ENCODE data around the gene SCARF2.
"Not testable (repeated sequence)": the region's sequence is repeated elsewhere in the genome, so short reads cannot be mapped to it uniquely, and the experiment has no call there.

Gene SCARF2

GRCh38 chr22:20427104-20427944, 10.3 kb downstream of the SCARF2 start:
- no peak for DNase-seq (ENCODE audit: low spot score)

- DNase-seq (ENCODE audit: low spot score): no peak
Measured at GRCh38 chr22:20426259-20426615, 11.4 kb downstream of the SCARF2 start.

GRCh38 chr22:20425566-20426258, 11.9 kb downstream of the SCARF2 start:
- no peak for DNase-seq (ENCODE audit: low spot score)

GRCh38 chr22:20424932-20425565, 12.6 kb downstream of the SCARF2 start:
- DNase-seq (ENCODE audit: low spot score): no peak

- DNase-seq (ENCODE audit: low spot score): no peak
Measured at GRCh38 chr22:20424568-20424931, 13.1 kb downstream of the SCARF2 start.

GRCh38 chr22:20423906-20424551, 13.6 kb downstream of the SCARF2 start:
- DNase-seq (ENCODE audit: low spot score): no peak

- DNase-seq (ENCODE audit: low spot score): no peak
Measured at GRCh38 chr22:20423008-20423905, 14.4 kb downstream of the SCARF2 start.

- DNase-seq (ENCODE audit: low spot score): no peak
Measured at GRCh38 chr22:20422271-20423007, 15.2 kb downstream of the SCARF2 start.

GRCh38 chr22:20421507-20421874, 16.1 kb downstream of the SCARF2 start:
- DNase-seq (ENCODE audit: low spot score): no peak

GRCh38 chr22:20420157-20420842, 17.3 kb downstream of the SCARF2 start:
- no peak for DNase-seq (ENCODE audit: low spot score)

GRCh38 chr22:20419664-20419951, 18.0 kb downstream of the SCARF2 start:
- no peak for DNase-seq (ENCODE audit: low spot score)

- DNase-seq (ENCODE audit: low spot score): peak; percentile 71
Measured at GRCh38 chr22:20418211-20418788, 19.3 kb downstream of the SCARF2 start.

- DNase-seq (ENCODE audit: low spot score): not testable (repeated sequence)
Measured at GRCh38 chr22:20415699-20416098, 21.9 kb downstream of the SCARF2 start.

- DNase-seq (ENCODE audit: low spot score): not testable (repeated sequence)
Measured at GRCh38 chr22:20415241-20415640, 22.4 kb downstream of the SCARF2 start.

- DNase-seq (ENCODE audit: low spot score): no peak
Measured at GRCh38 chr22:20414450-20414849, 23.2 kb downstream of the SCARF2 start.

- no peak for DNase-seq (ENCODE audit: low spot score)
Measured at GRCh38 chr22:20414059-20414440, 23.6 kb downstream of the SCARF2 start.

GRCh38 chr22:20413217-20414058, 24.2 kb downstream of the SCARF2 start:
- DNase-seq (ENCODE audit: low spot score): no peak

- DNase-seq (ENCODE audit: low spot score): no peak
Measured at GRCh38 chr22:20412474-20413216, 25.0 kb downstream of the SCARF2 start.
